SK-N-SH treated with all-trans-retinoic acid at 6 μM for 48 hours (cell line): Measurements from ENCODE around the gene SPIRE2.
"Not testable (repeated sequence)": the region's sequence is repeated elsewhere in the genome, so short reads cannot be mapped to it uniquely, and the experiment has no call there.

Experiments used
- GLIS3 ChIP-seq: fragments of 250-450 bp; sonication (Bioruptor Pico); IDR thresholded peaks from 2 replicates; pipeline ENCODE4 v1.5.0; 2020; ENCODE audit warnings: mild to moderate bottlenecking, moderate library complexity
- TCF4 ChIP-seq: fragments of 250-450 bp; sonication (Bioruptor Pico); IDR thresholded peaks from 2 replicates; pipeline ENCODE4 v1.8.0; 2021; ENCODE audit warnings: mild to moderate bottlenecking, moderate library complexity, borderline replicate concordance
- ZNF8 ChIP-seq: fragments of 450-650 bp; formaldehyde crosslinking; IDR thresholded peaks from 2 replicates; pipeline ENCODE4 v1.5.0; 2020; ENCODE audit warnings: mild to moderate bottlenecking, moderate library complexity
- TF ChIP-seq, protein P1 (sequence below): fragments of 250-450 bp; sonication (Bioruptor Pico); IDR thresholded peaks from 2 replicates; pipeline ENCODE4 v1.5.1; 2020; ENCODE audit warnings: low read depth, mild to moderate bottlenecking, moderate library complexity

DNA sequence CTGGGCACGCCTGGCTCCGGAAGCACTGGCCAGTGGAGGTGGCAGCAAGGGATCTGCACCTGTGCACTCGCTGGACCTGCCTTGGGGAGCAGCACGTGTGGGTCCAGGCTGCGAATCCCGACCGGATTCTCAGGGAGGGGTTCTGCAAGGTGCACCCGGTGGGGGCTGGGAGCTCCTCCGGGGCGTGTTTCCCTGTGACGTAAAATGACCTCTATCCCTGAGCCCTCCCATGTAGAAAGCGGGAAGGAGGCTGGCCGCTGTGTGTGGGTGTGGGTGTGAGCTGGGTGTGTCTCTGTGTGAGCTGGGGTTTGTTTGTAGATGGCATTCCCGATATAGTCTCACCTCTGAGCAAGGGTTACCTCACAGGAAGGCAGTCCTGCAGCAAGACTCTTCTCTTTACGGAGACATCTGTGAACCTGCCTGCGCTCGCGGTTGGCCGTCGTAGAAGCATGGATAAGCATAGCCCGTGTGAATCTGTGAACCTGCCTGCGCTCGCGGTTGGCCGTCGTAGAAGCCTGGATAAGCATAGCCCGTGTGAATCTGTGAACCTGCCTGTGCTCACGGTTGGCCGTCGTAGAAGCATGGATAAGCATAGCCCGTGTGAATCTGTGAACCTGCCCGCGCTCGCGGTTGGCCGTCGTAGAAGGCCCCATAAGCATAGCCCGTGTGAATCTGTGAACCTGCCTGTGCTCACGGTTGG is 5.5 kb downstream of the SPIRE2 start:
- TF ChIP-seq GLIS3; ZNF8 (CRISPR knock-in tag); TCF4 (CRISPR knock-in tag): not testable (repeated sequence)
- TF ChIP-seq, protein P1, sequence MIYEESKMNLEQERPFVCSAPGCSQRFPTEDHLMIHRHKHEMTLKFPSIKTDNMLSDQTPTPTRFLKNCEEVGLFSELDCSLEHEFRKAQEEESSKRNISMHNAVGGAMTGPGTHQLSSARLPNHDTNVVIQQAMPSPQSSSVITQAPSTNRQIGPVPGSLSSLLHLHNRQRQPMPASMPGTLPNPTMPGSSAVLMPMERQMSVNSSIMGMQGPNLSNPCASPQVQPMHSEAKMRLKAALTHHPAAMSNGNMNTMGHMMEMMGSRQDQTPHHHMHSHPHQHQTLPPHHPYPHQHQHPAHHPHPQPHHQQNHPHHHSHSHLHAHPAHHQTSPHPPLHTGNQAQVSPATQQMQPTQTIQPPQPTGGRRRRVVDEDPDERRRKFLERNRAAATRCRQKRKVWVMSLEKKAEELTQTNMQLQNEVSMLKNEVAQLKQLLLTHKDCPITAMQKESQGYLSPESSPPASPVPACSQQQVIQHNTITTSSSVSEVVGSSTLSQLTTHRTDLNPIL (CRISPR knock-in tag) = not testable (repeated sequence)
